Heart right ventricle (tissue), 16 donors: ENCODE data around the gene STXBP4. TPM values are rescaled to one million over a fixed set of nuclear protein-coding genes. Genes with fewer than 3 reads are reported as not detected.

Experiments used
- ATAC-seq, 8 donors: fragments of 200-7000 bp; cut with Tn5 transposase; one replicate each; pipeline ENCODE4 v1.9.1; 2020; ENCODE audit warnings: mild to moderate bottlenecking in 8 of 8, moderate library complexity in 8 of 8, moderate number of reproducible peaks in 1 of 8
- DNase-seq, 2 donors: peaks; one replicate each; pipeline ENCODE4 v3.0.0-alpha.2; 2020
- H3K27ac ChIP-seq, 10 donors: fragments of 200-600 bp; sonication (generic) in 2 of 10; one replicate each; pipeline versions ENCODE4 v1.5.0 to v1.8.0; 2020 to 2022; ENCODE audit warnings: mild to moderate bottlenecking in 3 of 10
- H3K27me3 ChIP-seq, 7 donors: fragments of 200-600 bp; one replicate each; pipeline ENCODE4 v1.8.0; 2021 to 2022; ENCODE audit warnings: mild to moderate bottlenecking in 2 of 7
- H3K36me3 ChIP-seq, 9 donors: fragments of 200-600 bp; sonication (generic) in 1 of 9; one replicate each; pipeline versions ENCODE4 v1.5.0 to v1.8.0; 2020 to 2022; ENCODE audit warnings: mild to moderate bottlenecking in 2 of 9
- H3K4me1 ChIP-seq, 9 donors: fragments of 200-600 bp; sonication (generic) in 1 of 9; one replicate each; pipeline versions ENCODE4 v1.5.0 to v1.8.0; 2020 to 2022; ENCODE audit warnings: mild to moderate bottlenecking in 4 of 9
- H3K4me3 ChIP-seq, 10 donors: fragments of 200-600 bp; sonication (generic) in 2 of 10; one replicate each; pipeline versions ENCODE4 v1.5.0 to v1.8.0; 2020 to 2022; ENCODE audit warnings: mild to moderate bottlenecking in 7 of 10, moderate library complexity in 2 of 10
- H3K9me3 ChIP-seq, 11 donors: fragments of 200-600 bp in 10 of 11; sonication (generic) in 2 of 11; one replicate each; pipeline versions ENCODE4 v1.5.0 to v1.8.0; 2013 to 2022; ENCODE audit warnings: mild to moderate bottlenecking in 2 of 11, control low read depth in 1 of 11, moderate library complexity in 1 of 11
- CTCF ChIP-seq, 9 donors: fragments of 200-600 bp; sonication (generic) in 2 of 9; IDR thresholded peaks; one replicate each; pipeline versions ENCODE4 v1.5.0 to v1.8.0; 2021 to 2022; ENCODE audit warnings: antibody characterized with exemption in 9 of 9, mild to moderate bottlenecking in 5 of 9, moderate library complexity in 1 of 9
- WGBS, 2 donors: extraction: QIAGEN DNeasy Blood & Tissue Kit; methylation state at CpG; one replicate each; pipeline ENCODE4 v1.1.7; 2013; ENCODE audit warnings: inconsistent platforms in 1 of 2; 5-methylcytosine and 5-hydroxymethylcytosine counted together
- intact Hi-C, 10 donors: fragments of 100-400 bp; cut with DNase I; formaldehyde crosslinking; loops; one replicate each; pipeline versions ENCODE4 v1.11.1 to v1.14.2; 2022
- polyA plus RNA-seq, 2 donors: library from polyadenylated mRNA; stranded (reverse); fragments of 200-250 nt; gene quantifications; one replicate each; pipeline ENCODE4 v1.2.3, GENCODE V29; 2013
- total RNA-seq, 10 donors: library from RNA; stranded (reverse); fragmentation: NEBNext Ultra II Directional in 3 of 10; extraction: Animal tissue kit (Norgen Biotek cat#: 25700) in 3 of 10; gene quantifications; one replicate each; pipeline versions ENCODE4 v1.2.1 to v1.2.4, GENCODE V29; 2021 to 2023
- donor health status: Arrhythmogenic right ventricular cardiomyopathy.
- donor health status: ischemic (EF 13 %, LVEDD 7.1; RV severe dilation, severe dysfunction).
- donor health status: healthy with polysubstance abuse.
- donor health status: DM: no; HTN: yes; CAD: no.
- donor health status: DM: no; HTN: no; CAD: no.
- donor health status: ischemic (EF 25% LVEDD 6.9; RV normal size, moderate dysfunction).
- donor health status: ischemic (EF 25% LVEDD 5.7; RV mildly dilated, moderate dysfunction).
- donor health status: healthy.
- donor health status: DM: yes; HTN: yes; CAD: no.
- donor health status: Ischemic cardiomyopathy.
- donor health status: ischemic (EF 35%, LVEDD 5.7; RV mildly dilated, moderate dysfunction).
- donor health status: nonischemic (EF 11% LVEDD 7.7; RV severe dilation, severe dysfunction).
- donor health status: DM: yes; HTN: yes; CAD: no.
- donor health status: PGD.
- donor health status: ischemic (EF 29% LVEDD 5.4; RV normal size, mild dysfunction).
- donor health status: nonischemic (EF 23%, LVEDD 6.1; RV moderate dilation, normal function).

The STXBP4 gene
- total and polyA plus RNA-seq, 12 donors: 0.77 to 8.3 (median 5.0) TPM

GRCh38 chr17:54950116-54950515, 18.4 kb upstream of the STXBP4 start:
- WGBS, 2 donors: 91 to 95% methylated on average over 2 of the region's 2 CpGs
- no peak overlapping the region for H3K4me3 ChIP-seq
- ATAC-seq (no peak), DNase-seq (no peak)
- no peaks in the 10 kb centered on the region for H3K9me3 ChIP-seq
- H3K36me3 ChIP-seq: peaks cover 0 to 44% (median 0%) of the 10 kb centered on the region in 9 donors
- H3K27ac ChIP-seq: no peak overlapping the region
- H3K4me1 ChIP-seq: no peaks in the 10 kb centered on the region
- no peaks in the 10 kb centered on the region for H3K27me3 ChIP-seq
- no peak for TF ChIP-seq CTCF (IDR thresholded peaks at IDR 0.05)
- intact Hi-C loops: no loop called here

GRCh38 chr17:54951286-54951685, 17.3 kb upstream of the STXBP4 start:
- DNase-seq (no peak), ATAC-seq (no peak)
- H3K9me3 ChIP-seq: no peaks in the 10 kb centered on the region
- TF ChIP-seq CTCF (IDR thresholded peaks at IDR 0.05): no peak
- H3K27ac ChIP-seq: no peak overlapping the region
- no peaks in the 10 kb centered on the region for H3K4me1 ChIP-seq
- no peaks in the 10 kb centered on the region for H3K27me3 ChIP-seq
- no peak overlapping the region for H3K4me3 ChIP-seq
- 75 to 91% methylated on average over 4 of the region's 4 CpGs for WGBS, 2 donors
- H3K36me3 ChIP-seq: peaks cover 0 to 54% (median 0%) of the 10 kb centered on the region in 9 donors
- intact Hi-C loops: no loop called here

- ATAC-seq (no peak), DNase-seq (no peak)
- Histone ChIP-seq H3K27ac (no peak overlapping the region), H3K27me3 (no peaks in the 10 kb centered on the region), H3K4me3 (no peak overlapping the region), H3K4me1 (no peaks in the 10 kb centered on the region), H3K36me3 (peaks cover 0 to 86% (median 18%) of the 10 kb centered on the region in 9 donors), H3K9me3 (no peaks in the 10 kb centered on the region)
- intact Hi-C loops: no loop called here
- TF ChIP-seq CTCF (IDR thresholded peaks at IDR 0.05): no peak
- WGBS, 2 donors: 78 to 79% methylated on average over 3 of the region's 3 CpGs
These were observed 11.8 kb upstream of the STXBP4 start for GRCh38 chr17:54956791-54957190.

GRCh38 chr17:54967621-54968261, 824 bp upstream of the STXBP4 start:
- Histone ChIP-seq H3K4me3 (peak overlapping the region; percentile 75 to 98 (median 84)), H3K27ac (peak overlapping the region in 9 of 10 donors; percentile 75 to 91 (median 86)), H3K27me3 (no peaks in the 10 kb centered on the region), H3K4me1 (peaks cover 3 to 32% (median 26%) of the 10 kb centered on the region in 9 donors), H3K9me3 (no peaks in the 10 kb centered on the region), H3K36me3 (peaks cover 0 to 29% (median 19%) of the 10 kb centered on the region in 9 donors)
- ATAC-seq (peak in 4 of 8 donors; percentile 1 to 6 (median 4)), DNase-seq (peak in 1 of 2 donors; percentile 32)
- 2% methylated on average over 21 of the region's 21 CpGs for WGBS, 2 donors
- TF ChIP-seq CTCF (IDR thresholded peaks at IDR 0.05): no peak
- intact Hi-C loops: no loop called here
